ENCODE results near the gene BRD9.

Gene BRD9

DNA sequence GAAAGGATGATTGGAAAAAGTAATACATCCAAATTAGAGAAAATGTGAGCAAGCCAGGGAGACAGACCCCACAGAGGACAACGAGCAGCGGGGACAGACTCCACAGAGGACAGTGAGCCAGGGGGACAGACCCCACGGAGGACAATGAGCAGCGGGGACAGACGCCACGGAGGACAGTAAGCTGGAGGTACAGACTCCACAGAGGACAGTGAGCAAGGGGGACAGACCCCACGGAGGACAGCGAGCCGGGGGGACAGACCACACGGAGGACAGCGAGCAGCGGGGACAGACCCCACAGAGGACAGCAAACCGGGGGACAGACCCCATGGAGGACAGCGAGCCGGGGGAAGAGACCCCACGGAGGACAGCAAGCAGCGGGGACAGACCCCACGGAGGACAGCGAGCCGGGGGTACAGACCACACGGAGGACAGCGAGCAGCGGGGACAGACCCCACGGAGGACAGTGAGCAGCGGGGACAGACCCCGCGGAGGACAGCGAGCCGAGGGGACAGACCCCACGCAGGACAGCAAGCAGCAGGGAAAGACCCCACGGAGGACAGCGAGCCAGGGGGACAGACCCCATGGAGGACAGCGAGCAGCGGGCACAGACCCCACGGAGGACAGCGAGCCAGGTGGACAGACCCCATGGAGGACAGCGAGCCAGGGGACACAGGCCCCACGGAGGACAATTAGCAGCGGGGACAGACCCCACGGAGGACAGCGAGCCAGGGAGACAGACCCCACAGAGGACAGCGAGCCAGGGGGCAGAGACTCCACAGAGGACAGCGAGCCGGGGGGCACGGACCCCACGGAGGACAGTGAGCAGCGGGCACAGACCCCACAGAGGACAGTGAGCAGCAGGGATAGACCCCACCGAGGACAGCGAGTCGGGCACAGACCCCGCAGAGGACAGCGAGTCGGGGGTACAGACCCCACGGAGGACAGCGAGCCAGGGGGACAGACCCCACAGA is 39.9 kb downstream of the BRD9 start:
- no peak overlapping the region for H3K4me3 ChIP-seq (ENCODE audit: low read depth, low read length)
- no peak for DNase-seq (ENCODE audit: low read depth)
- TF ChIP-seq, protein P1, sequence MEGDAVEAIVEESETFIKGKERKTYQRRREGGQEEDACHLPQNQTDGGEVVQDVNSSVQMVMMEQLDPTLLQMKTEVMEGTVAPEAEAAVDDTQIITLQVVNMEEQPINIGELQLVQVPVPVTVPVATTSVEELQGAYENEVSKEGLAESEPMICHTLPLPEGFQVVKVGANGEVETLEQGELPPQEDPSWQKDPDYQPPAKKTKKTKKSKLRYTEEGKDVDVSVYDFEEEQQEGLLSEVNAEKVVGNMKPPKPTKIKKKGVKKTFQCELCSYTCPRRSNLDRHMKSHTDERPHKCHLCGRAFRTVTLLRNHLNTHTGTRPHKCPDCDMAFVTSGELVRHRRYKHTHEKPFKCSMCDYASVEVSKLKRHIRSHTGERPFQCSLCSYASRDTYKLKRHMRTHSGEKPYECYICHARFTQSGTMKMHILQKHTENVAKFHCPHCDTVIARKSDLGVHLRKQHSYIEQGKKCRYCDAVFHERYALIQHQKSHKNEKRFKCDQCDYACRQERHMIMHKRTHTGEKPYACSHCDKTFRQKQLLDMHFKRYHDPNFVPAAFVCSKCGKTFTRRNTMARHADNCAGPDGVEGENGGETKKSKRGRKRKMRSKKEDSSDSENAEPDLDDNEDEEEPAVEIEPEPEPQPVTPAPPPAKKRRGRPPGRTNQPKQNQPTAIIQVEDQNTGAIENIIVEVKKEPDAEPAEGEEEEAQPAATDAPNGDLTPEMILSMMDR (IDR thresholded peaks at IDR 0.05; ENCODE audit: control insufficient read depth, extremely low read depth, insufficient read depth): no peak

DNA sequence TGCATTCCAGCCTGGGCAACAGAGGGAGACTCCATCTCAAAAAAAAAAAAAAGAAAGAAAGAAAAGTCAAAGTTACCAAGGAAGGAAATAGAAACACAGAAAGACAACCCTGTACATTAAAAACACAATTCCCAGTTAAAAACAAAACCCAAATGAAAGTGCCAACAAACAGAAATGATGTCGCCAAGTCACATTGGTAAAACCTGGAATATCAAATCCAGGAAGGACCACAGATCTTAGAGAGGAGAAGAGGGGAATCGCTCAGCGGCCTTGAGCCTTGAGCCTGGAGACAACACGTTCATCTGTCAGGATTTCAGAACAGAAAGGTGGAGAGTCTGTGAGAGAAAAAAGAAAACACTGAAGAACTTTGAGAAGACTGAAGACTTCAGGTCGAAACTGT is 40.6 kb downstream of the BRD9 start:
- TF ChIP-seq, protein P1 (IDR thresholded peaks at IDR 0.05; ENCODE audit: control insufficient read depth, extremely low read depth, insufficient read depth): no peak
- no peak for DNase-seq (ENCODE audit: low read depth)
- no peak overlapping the region for H3K4me3 ChIP-seq (ENCODE audit: low read depth, low read length)

DNA sequence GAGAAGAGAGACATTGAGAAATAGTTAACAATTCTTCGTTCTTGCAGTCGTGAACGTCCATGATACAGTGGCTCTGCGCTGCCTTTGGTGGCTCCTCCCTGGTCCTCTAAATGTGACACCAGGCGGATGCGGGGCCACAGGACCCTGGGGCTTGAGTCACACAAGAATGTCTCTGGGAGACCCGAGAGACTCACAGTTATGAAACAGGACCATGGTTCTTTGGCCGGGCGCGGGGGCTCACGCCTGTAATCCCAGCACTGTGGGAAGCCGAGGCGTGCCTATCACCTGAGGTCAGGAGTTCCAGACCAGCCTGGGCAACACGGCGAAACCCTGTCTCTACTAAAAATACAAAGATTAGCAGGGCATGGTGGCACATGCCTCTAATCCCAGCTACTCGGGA is 41.0 kb downstream of the BRD9 start:
- DNase-seq (ENCODE audit: low read depth): no peak
- no peak overlapping the region for H3K4me3 ChIP-seq (ENCODE audit: low read depth, low read length)
- TF ChIP-seq, protein P1 (IDR thresholded peaks at IDR 0.05; ENCODE audit: control insufficient read depth, extremely low read depth, insufficient read depth): no peak

DNA sequence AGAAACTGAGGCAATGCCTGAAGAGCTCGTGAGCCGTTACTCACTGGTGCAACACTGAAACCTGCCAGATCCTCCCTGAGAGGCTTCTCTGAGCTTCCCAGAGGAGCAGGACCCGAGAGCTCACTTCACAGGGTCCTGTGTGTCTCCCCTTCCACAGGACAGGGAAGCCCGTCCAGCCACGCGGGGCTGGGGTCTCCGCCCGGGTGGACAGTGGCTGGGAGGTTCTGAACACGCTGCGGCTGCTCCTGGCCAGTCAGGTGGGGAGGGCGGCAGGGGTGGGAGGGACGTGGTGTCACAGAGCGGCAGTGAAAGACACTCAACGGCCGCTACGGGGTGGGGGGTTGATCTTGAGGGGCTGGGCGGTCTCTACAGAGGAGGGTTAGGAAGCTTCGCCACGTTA is 41.5 kb downstream of the BRD9 start:
- no peak overlapping the region for H3K4me3 ChIP-seq (ENCODE audit: low read depth, low read length)
- no peak for DNase-seq (ENCODE audit: low read depth)
- TF ChIP-seq, protein P1 (IDR thresholded peaks at IDR 0.05; ENCODE audit: control insufficient read depth, extremely low read depth, insufficient read depth): no peak

DNA sequence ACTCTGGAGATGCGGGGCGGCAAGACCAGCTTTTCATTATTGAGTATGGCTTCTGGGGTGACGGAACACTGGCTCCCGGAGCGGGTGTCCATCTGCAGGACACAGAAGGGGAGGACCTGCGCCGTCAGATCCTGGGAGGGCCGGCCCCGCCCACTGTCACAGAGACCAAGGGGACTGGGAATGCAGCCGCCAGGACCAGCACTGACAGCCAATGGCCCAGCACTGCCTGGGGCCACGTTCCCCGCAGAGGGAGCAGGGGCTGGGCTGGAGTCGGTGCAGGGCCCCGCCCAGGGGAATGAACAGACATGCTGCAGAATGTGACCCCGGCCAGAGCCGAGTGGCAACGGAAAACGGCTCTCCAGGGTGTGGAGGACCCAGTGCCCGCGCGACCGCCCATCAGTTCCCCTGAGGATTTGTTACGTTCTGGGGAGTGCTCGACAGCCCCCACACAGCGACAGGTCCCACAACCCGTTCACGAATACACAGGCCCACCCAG is 42.0 kb downstream of the BRD9 start, which contains the start of gene ZDHHC11:
Gene ZDHHC11, minus strand, starts transcription at position 476 of the 496 bp plus-strand sequence. Its CDS starts 384 bp downstream, at position 92.
- H3K4me3 ChIP-seq (ENCODE audit: low read depth, low read length): peak within 1 kb of the TSS; percentile 44
- DNase-seq (ENCODE audit: low read depth): no peak

DNA sequence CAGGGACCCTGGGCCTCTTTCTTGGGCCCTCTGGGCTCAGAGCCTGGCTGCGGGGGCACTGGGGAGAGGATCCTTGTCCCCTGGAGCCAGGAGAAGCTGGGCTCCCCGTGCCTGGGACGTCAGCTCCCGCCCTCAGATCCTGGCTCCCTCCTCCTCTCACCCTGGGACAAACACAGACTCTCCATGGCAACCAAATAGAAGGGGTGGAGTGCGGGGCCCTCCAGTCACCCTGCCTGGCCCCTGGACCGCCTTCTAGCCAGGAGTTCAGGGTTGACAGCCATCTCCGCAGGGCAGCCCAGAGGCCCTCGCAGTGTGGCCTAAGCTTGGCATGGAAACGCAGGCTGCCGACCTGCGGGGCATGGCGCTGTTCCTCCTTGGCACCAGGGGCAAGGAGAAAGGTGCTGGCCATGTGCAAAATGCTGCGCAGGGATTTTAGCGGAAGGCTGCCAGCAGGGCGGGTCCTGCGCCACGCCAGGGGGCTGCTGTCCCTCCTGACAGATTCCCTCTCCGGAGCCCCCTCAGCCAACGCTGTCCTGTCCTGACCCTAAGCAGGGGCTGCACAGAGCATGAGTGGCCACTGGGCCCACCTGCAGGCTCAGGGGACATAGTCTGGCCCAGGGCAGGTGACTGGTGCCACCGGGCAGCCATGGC is 42.8 kb downstream of the BRD9 start:
- peak overlapping the region; percentile 44 for H3K4me3 ChIP-seq (ENCODE audit: low read depth, low read length)
- TF ChIP-seq, protein P1 (IDR thresholded peaks at IDR 0.05; ENCODE audit: control insufficient read depth, extremely low read depth, insufficient read depth): no peak
- no peak for DNase-seq (ENCODE audit: low read depth)

More for the DNA sequence above, 42.0 kb downstream of the BRD9 start, which contains the start of gene ZDHHC11:
- TF ChIP-seq, protein P1 (IDR thresholded peaks at IDR 0.05; ENCODE audit: control insufficient read depth, extremely low read depth, insufficient read depth): no peak

Measured in LNCaP clone FGC (cell line).